Measurements from ENCODE around the gene MARF1. TPM values are rescaled to one million over a fixed set of nuclear protein-coding genes. Genes with fewer than 3 reads are reported as not detected.

Gene MARF1
- total RNA-seq, 1 experiment from 2014 or later: 71.6 TPM

DNA sequence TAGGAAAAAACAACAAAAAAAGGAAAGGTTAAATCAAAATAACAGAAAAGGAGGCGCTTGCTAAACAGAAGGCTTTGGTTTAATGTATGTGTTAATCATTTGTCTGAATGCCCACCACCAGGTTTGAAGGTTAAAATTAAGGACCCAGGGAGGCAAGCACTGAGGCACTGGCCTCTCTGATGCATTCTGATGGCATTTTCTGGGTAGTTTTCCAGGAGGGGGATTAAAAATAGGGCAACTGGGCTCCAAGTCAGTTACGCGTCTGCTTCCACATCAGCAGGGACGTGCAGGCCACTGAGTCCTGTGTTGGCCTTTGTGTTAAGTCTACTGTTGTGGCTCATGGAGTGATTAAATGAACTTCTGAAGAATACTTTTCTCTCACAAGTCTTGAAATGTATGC lies 26.9 kb downstream of the MARF1 start:
- ChIA-PET CTCF (no interaction called here), POLR2A (ENCODE audit: low non-redundant PET) (no interaction called here)
- no peak for TF ChIP-seq EZH2 (IDR thresholded peaks at IDR 0.05; ENCODE audit: borderline replicate concordance, low read depth, low read length, poor library complexity, severe bottlenecking)
- TF ChIP-seq, protein P1, sequence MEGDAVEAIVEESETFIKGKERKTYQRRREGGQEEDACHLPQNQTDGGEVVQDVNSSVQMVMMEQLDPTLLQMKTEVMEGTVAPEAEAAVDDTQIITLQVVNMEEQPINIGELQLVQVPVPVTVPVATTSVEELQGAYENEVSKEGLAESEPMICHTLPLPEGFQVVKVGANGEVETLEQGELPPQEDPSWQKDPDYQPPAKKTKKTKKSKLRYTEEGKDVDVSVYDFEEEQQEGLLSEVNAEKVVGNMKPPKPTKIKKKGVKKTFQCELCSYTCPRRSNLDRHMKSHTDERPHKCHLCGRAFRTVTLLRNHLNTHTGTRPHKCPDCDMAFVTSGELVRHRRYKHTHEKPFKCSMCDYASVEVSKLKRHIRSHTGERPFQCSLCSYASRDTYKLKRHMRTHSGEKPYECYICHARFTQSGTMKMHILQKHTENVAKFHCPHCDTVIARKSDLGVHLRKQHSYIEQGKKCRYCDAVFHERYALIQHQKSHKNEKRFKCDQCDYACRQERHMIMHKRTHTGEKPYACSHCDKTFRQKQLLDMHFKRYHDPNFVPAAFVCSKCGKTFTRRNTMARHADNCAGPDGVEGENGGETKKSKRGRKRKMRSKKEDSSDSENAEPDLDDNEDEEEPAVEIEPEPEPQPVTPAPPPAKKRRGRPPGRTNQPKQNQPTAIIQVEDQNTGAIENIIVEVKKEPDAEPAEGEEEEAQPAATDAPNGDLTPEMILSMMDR (conservative IDR thresholded peaks at IDR 0.05; ENCODE audit: low read depth, low read length): no peak
- Histone ChIP-seq H3K27ac (ENCODE audit: low read depth, low read length, poor library complexity, severe bottlenecking) (no peak overlapping the region), H3K4me1 (ENCODE audit: insufficient read depth, low read length, poor library complexity, severe bottlenecking) (no peaks in the 10 kb centered on the region), H3K36me3 (ENCODE audit: insufficient read depth, low read length, poor library complexity, severe bottlenecking) (peaks cover 60% of the 10 kb centered on the region), H3K27me3 (replicated peaks; ENCODE audit: insufficient read depth, low read depth, low read length, poor library complexity) (no peaks in the 10 kb centered on the region), H3K9me3 (ENCODE audit: low read depth, low read length, poor library complexity, severe bottlenecking) (no peaks in the 10 kb centered on the region), H3K4me3 (ENCODE audit: low read depth, low read length, poor library complexity, severe bottlenecking) (no peak overlapping the region)
- intact Hi-C loops (cut with micrococcal nuclease; ENCODE audit: unreplicated experiment): no loop called here
- no TSS peak for BruUV-seq (replicated peaks)
- no peak for DNase-seq (ENCODE audit: low spot score)

- TF ChIP-seq, protein P1 (conservative IDR thresholded peaks at IDR 0.05; ENCODE audit: low read depth, low read length): no peak
- TF ChIP-seq EZH2 (IDR thresholded peaks at IDR 0.05; ENCODE audit: borderline replicate concordance, low read depth, low read length, poor library complexity, severe bottlenecking): no peak
- CTCF ChIA-PET: no interaction called here
- no peaks in the 10 kb centered on the region for H3K27me3 ChIP-seq (replicated peaks; ENCODE audit: insufficient read depth, low read depth, low read length, poor library complexity)
- BruUV-seq (replicated peaks): no TSS peak
- POLR2A ChIA-PET (ENCODE audit: low non-redundant PET): no interaction called here
- H3K36me3 ChIP-seq (ENCODE audit: insufficient read depth, low read length, poor library complexity, severe bottlenecking): peaks cover 66% of the 10 kb centered on the region
- DNase-seq (ENCODE audit: low spot score): no peak
- H3K9me3 ChIP-seq (ENCODE audit: low read depth, low read length, poor library complexity, severe bottlenecking): no peaks in the 10 kb centered on the region
- H3K4me3 ChIP-seq (ENCODE audit: low read depth, low read length, poor library complexity, severe bottlenecking): no peak overlapping the region
- no peak overlapping the region for H3K27ac ChIP-seq (ENCODE audit: low read depth, low read length, poor library complexity, severe bottlenecking)
- no peaks in the 10 kb centered on the region for H3K4me1 ChIP-seq (ENCODE audit: insufficient read depth, low read length, poor library complexity, severe bottlenecking)
- intact Hi-C loops (cut with micrococcal nuclease; ENCODE audit: unreplicated experiment): no loop called here
These were observed 29.3 kb downstream of the MARF1 start for GRCh38 chr16:15613676-15614075.

GRCh38 chr16:15611610-15612009 lies 31.3 kb downstream of the MARF1 start:
- Histone ChIP-seq H3K4me3 (ENCODE audit: low read depth, low read length, poor library complexity, severe bottlenecking) (no peak overlapping the region), H3K27me3 (replicated peaks; ENCODE audit: insufficient read depth, low read depth, low read length, poor library complexity) (no peaks in the 10 kb centered on the region), H3K4me1 (ENCODE audit: insufficient read depth, low read length, poor library complexity, severe bottlenecking) (no peaks in the 10 kb centered on the region), H3K36me3 (ENCODE audit: insufficient read depth, low read length, poor library complexity, severe bottlenecking) (peaks cover 75% of the 10 kb centered on the region), H3K9me3 (ENCODE audit: low read depth, low read length, poor library complexity, severe bottlenecking) (no peaks in the 10 kb centered on the region), H3K27ac (ENCODE audit: low read depth, low read length, poor library complexity, severe bottlenecking) (no peak overlapping the region)
- CTCF ChIA-PET: no interaction called here
- BruUV-seq (replicated peaks): no TSS peak
- intact Hi-C loops (cut with micrococcal nuclease; ENCODE audit: unreplicated experiment): no loop called here
- TF ChIP-seq, protein P1 (conservative IDR thresholded peaks at IDR 0.05; ENCODE audit: low read depth, low read length): no peak
- no peak for TF ChIP-seq EZH2 (IDR thresholded peaks at IDR 0.05; ENCODE audit: borderline replicate concordance, low read depth, low read length, poor library complexity, severe bottlenecking)
- DNase-seq (ENCODE audit: low spot score): no peak
- POLR2A ChIA-PET (ENCODE audit: low non-redundant PET): no interaction called here
